H9 (cell line): ENCODE measurements around the gene TSPAN9. TPM values are rescaled to one million over a fixed set of nuclear protein-coding genes. Genes with fewer than 3 reads are reported as not detected.

Experiments used
- DNase-seq: peaks from one replicate; pipeline ENCODE4 v3.0.0-alpha.2; 2017
- H2AFZ ChIP-seq: one replicate; pipeline ENCODE4 v1.6.1; 2013; ENCODE audit warnings: mild to moderate bottlenecking, low read length, control low read depth, moderate library complexity
- H2AK5ac ChIP-seq: 2 replicates; pipeline ENCODE4 v1.6.1; 2013; ENCODE audit warnings: low read length, control low read depth, mixed read lengths; ENCODE audit not compliant: insufficient read length
- H2BK120ac ChIP-seq: one replicate; pipeline ENCODE4 v1.6.1; 2013; ENCODE audit warnings: low read depth, mild to moderate bottlenecking, low read length, control low read depth, inconsistent platforms; ENCODE audit not compliant: poor library complexity, severe bottlenecking
- H2BK12ac ChIP-seq: 2 replicates; pipeline ENCODE4 v1.6.1; 2013; ENCODE audit warnings: low read length, control low read depth, mixed read lengths, low read depth; ENCODE audit not compliant: insufficient read length
- H2BK15ac ChIP-seq: 2 replicates; pipeline ENCODE4 v1.6.1; 2013; ENCODE audit warnings: low read depth, low read length, control low read depth
- H2BK20ac ChIP-seq: one replicate; pipeline ENCODE4 v1.6.1; 2013; ENCODE audit warnings: low read depth, mild to moderate bottlenecking, low read length, control low read depth, inconsistent platforms; ENCODE audit not compliant: poor library complexity, severe bottlenecking
- H2BK5ac ChIP-seq: 2 replicates; pipeline ENCODE4 v1.6.1; 2013; ENCODE audit warnings: low read length, control low read depth, mixed read lengths; ENCODE audit not compliant: insufficient read length
- H3K14ac ChIP-seq: 2 replicates; pipeline ENCODE4 v1.6.1; 2013; ENCODE audit warnings: low read length, control low read depth; ENCODE audit not compliant: insufficient read depth
- H3K18ac ChIP-seq: 2 replicates; pipeline ENCODE4 v1.6.1; 2013; ENCODE audit warnings: low read depth, mild to moderate bottlenecking, mixed read lengths, low read length, control low read depth; ENCODE audit not compliant: insufficient read length
- H3K23ac ChIP-seq: 2 replicates; pipeline ENCODE4 v1.6.1; 2013; ENCODE audit warnings: low read length, control low read depth, mixed read lengths, low read depth; ENCODE audit not compliant: insufficient read length
- H3K23me2 ChIP-seq: 2 replicates; pipeline ENCODE4 v1.6.1; 2013; ENCODE audit warnings: low read depth, mild to moderate bottlenecking, mixed read lengths, low read length, control low read depth; ENCODE audit not compliant: insufficient read length, poor library complexity, severe bottlenecking
- H3K27ac ChIP-seq: 2 replicates; pipeline ENCODE4 v1.5.1; 2013; ENCODE audit warnings: low read length, control low read depth, mixed read lengths, low read depth; ENCODE audit not compliant: insufficient read length
- H3K27me3 ChIP-seq: 2 replicates; pipeline ENCODE4 v1.6.1; 2013; ENCODE audit warnings: low read length, control low read depth, inconsistent platforms; ENCODE audit not compliant: insufficient read depth
- H3K4ac ChIP-seq: 2 replicates; pipeline ENCODE4 v1.6.1; 2013; ENCODE audit warnings: low read depth, mild to moderate bottlenecking, control low read depth, inconsistent platforms, low read length, moderate library complexity
- H3K4me1 ChIP-seq: 2 replicates; pipeline ENCODE4 v1.6.1; 2013; ENCODE audit warnings: low read length, control low read depth, inconsistent platforms; ENCODE audit not compliant: insufficient read depth
- H3K4me2 ChIP-seq: 2 replicates; pipeline ENCODE4 v1.6.1; 2013; ENCODE audit warnings: low read length, control low read depth, mixed read lengths; ENCODE audit not compliant: insufficient read length, insufficient read depth
- H3K56ac ChIP-seq: 2 replicates; pipeline ENCODE4 v1.6.1; 2013; ENCODE audit warnings: low read depth, mild to moderate bottlenecking, mixed read lengths, low read length, control low read depth; ENCODE audit not compliant: insufficient read length
- H3K79me1 ChIP-seq: 2 replicates; pipeline ENCODE4 v1.6.1; 2013; ENCODE audit warnings: low read depth, mild to moderate bottlenecking, moderate library complexity, low read length, control low read depth, inconsistent platforms; ENCODE audit not compliant: insufficient read depth, poor library complexity, severe bottlenecking
- H3K79me2 ChIP-seq: 2 replicates; pipeline ENCODE4 v1.6.1; 2013; ENCODE audit warnings: low read length, control low read depth, inconsistent platforms; ENCODE audit not compliant: insufficient read depth
- H3K9ac ChIP-seq: 2 replicates; pipeline ENCODE4 v1.6.1; 2013; ENCODE audit warnings: low read length, control low read depth, mixed read lengths; ENCODE audit not compliant: insufficient read length; ENCODE audit errors: extremely low read depth
- H3K9me3 ChIP-seq: one replicate; pipeline ENCODE4 v1.6.1; 2013; ENCODE audit warnings: low read depth, low read length, inconsistent platforms; ENCODE audit not compliant: control insufficient read depth
- H3T11ph ChIP-seq: one replicate; pipeline ENCODE4 v1.6.1; 2013; ENCODE audit warnings: mild to moderate bottlenecking, low read length, control low read depth, inconsistent platforms
- H4K20me1 ChIP-seq: one replicate; pipeline ENCODE4 v1.6.1; 2013; ENCODE audit not compliant: control insufficient read depth, insufficient read length, insufficient read depth
- H4K5ac ChIP-seq: 2 replicates; pipeline ENCODE4 v1.6.1; 2013; ENCODE audit warnings: low read depth, mild to moderate bottlenecking, mixed read lengths, low read length, control low read depth; ENCODE audit not compliant: insufficient read length
- H4K8ac ChIP-seq: replicated peaks from 2 replicates; pipeline ENCODE4 v1.6.1; 2013; ENCODE audit warnings: low read length, control low read depth, mixed read lengths, low read depth; ENCODE audit not compliant: insufficient read length
- H4K91ac ChIP-seq: 2 replicates; pipeline ENCODE4 v1.6.1; 2013; ENCODE audit warnings: low read depth, mild to moderate bottlenecking, moderate library complexity, mixed read lengths, low read length, control low read depth; ENCODE audit not compliant: insufficient read length
- H3K27ac Mint-ChIP-seq, 3 experiments: 2 replicates in 2 of 3; 3 replicates in 1 of 3; pipeline ENCODE4 v1.8.0; 2020 to 2021; ENCODE audit warnings: mixed read lengths in 3 of 3, mild to moderate bottlenecking in 1 of 3, moderate library complexity in 1 of 3
- H3K27me3 Mint-ChIP-seq: 2 replicates; pipeline ENCODE4 v1.8.0; 2021; ENCODE audit warnings: low read depth, mild to moderate bottlenecking, moderate library complexity, mixed read lengths
- H3K36me3 Mint-ChIP-seq, 3 experiments: 2 replicates in 2 of 3; 3 replicates in 1 of 3; pipeline ENCODE4 v1.8.0; 2020 to 2021; ENCODE audit warnings: low read depth in 3 of 3, mixed read lengths in 3 of 3; ENCODE audit not compliant: insufficient read depth in 1 of 3
- H3K4me1 Mint-ChIP-seq, 2 experiments: 2 replicates each; pipeline ENCODE4 v1.8.0; 2020; ENCODE audit warnings: mixed read lengths in 2 of 2
- H3K4me3 Mint-ChIP-seq, 2 experiments: 2 replicates in 1 of 2; 3 replicates in 1 of 2; pipeline ENCODE4 v1.8.0; 2020 to 2021; ENCODE audit warnings: mild to moderate bottlenecking in 2 of 2, mixed read lengths in 2 of 2, moderate library complexity in 1 of 2
- H3K9me3 Mint-ChIP-seq, 2 experiments: 2 replicates in 1 of 2; 3 replicates in 1 of 2; pipeline ENCODE4 v1.8.0; 2020; ENCODE audit warnings: mild to moderate bottlenecking in 2 of 2, mixed read lengths in 2 of 2, moderate library complexity in 1 of 2
- CTCF ChIP-seq: fragments of 200-600 bp; sonication (generic); conservative IDR thresholded peaks from 3 replicates; pipeline ENCODE4 v1.8.0; 2021; ENCODE audit warnings: antibody characterized with exemption, mild to moderate bottlenecking
- WGBS: extraction: QIAGEN DNeasy Blood & Tissue Kit; methylation state at CpG from one replicate; pipeline ENCODE4 v1.1.7; 2013; ENCODE audit warnings: missing lambda C conversion rate, low lambda C conversion rate, mixed read lengths; ENCODE audit not compliant: insufficient read length; ENCODE audit errors: extremely low coverage; 5-methylcytosine and 5-hydroxymethylcytosine counted together
- total RNA-seq: library from RNA; stranded (reverse); gene quantifications from 2 replicates; pipeline ENCODE4 v1.2.1, GENCODE V29; 2021

TSPAN9 gene
- total RNA-seq, 1 experiment from 2014 or later, result 19.0 TPM

GRCh38 chr12:3328081-3328480, 250.9 kb downstream of the TSPAN9 start:
- Histone ChIP-seq H2BK5ac (no peak overlapping the region), H3K9ac (no peak overlapping the region), H2AK5ac (no peak overlapping the region), H3K18ac (no peak overlapping the region), H2AFZ (no peak overlapping the region), H2BK20ac (no peak overlapping the region), H3K9me3 (no peaks in the 10 kb centered on the region), H3K23ac (no peak overlapping the region), H3K56ac (no peak overlapping the region), H4K20me1 (no peaks in the 10 kb centered on the region), H2BK120ac (no peak overlapping the region), H3K79me2 (no peaks in the 10 kb centered on the region), H2BK15ac (no peak overlapping the region), H3K4me1 (no peaks in the 10 kb centered on the region), H4K8ac (no peak overlapping the region), H3K27ac (no peak overlapping the region), H4K91ac (no peak overlapping the region), H3K4ac (no peak overlapping the region), H3K4me2 (no peak overlapping the region), H4K5ac (no peak overlapping the region), H3K14ac (no peak overlapping the region), H3K23me2 (no peaks in the 10 kb centered on the region), H3K79me1 (no peaks in the 10 kb centered on the region), H3T11ph (no peak overlapping the region), H2BK12ac (no peak overlapping the region), H3K27me3 (no peaks in the 10 kb centered on the region)
- TF ChIP-seq CTCF, result no peak
- H3K36me3 Mint-ChIP-seq, result peaks cover 0 to 2% (median 0%) of the 10 kb centered on the region in 3 experiments; a peak in 1 of 7 replicates
- no peak overlapping the region for H3K27ac Mint-ChIP-seq
- peaks cover 18 to 21% of the 10 kb centered on the region in 2 experiments for H3K4me1 Mint-ChIP-seq
- peaks cover 5% of the 10 kb centered on the region for H3K27me3 Mint-ChIP-seq
- no peaks in the 10 kb centered on the region for H3K9me3 Mint-ChIP-seq
- DNase-seq, result no peak
- no CpG with 5 or more reads among the region's 4 CpGs for WGBS
- H3K4me3 Mint-ChIP-seq, result no peak overlapping the region
